Measurements from ENCODE around the gene PCDHGA5.
"Not testable (repeated sequence)": the region's sequence is repeated elsewhere in the genome, so short reads cannot be mapped to it uniquely, and the experiment has no call there.

Gene PCDHGA5

DNA sequence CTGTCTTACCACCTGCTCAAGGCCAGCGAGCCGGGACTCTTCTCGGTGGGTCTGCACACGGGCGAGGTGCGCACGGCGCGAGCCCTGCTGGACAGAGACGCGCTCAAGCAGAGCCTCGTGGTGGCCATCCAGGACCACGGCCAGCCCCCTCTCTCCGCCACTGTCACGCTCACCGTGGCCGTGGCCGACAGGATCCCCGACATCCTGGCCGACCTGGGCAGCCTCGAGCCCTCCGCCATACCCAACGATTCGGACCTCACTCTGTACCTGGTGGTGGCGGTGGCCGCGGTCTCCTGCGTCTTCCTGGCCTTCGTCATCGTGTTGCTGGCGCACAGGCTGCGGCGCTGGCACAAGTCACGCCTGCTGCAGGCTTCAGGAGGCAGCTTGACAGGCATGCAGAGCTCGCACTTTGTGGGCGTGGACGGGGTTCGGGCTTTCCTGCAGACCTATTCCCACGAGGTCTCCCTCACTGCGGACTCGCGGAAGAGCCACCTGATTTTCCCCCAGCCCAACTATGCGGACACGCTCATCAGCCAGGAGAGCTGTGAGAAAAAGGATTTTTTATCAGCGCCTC is 23.1 kb upstream of the PCDHGA5 start:
- H3K4me1 Mint-ChIP-seq; DNase-seq (ENCODE audit: low spot score in 2 of 2); H3K36me3 Mint-ChIP-seq (ENCODE audit: insufficient read depth); H3K27ac Mint-ChIP-seq (ENCODE audit: low read depth); ATAC-seq (replicated peaks; ENCODE audit: extremely low read depth, poor library complexity, severe bottlenecking); H3K4me3 Mint-ChIP-seq: not testable (repeated sequence)
- peaks cover 11% of the 10 kb centered on the region for H3K9me3 Mint-ChIP-seq
- H3K27me3 Mint-ChIP-seq, result peaks cover 91% of the 10 kb centered on the region

DNA sequence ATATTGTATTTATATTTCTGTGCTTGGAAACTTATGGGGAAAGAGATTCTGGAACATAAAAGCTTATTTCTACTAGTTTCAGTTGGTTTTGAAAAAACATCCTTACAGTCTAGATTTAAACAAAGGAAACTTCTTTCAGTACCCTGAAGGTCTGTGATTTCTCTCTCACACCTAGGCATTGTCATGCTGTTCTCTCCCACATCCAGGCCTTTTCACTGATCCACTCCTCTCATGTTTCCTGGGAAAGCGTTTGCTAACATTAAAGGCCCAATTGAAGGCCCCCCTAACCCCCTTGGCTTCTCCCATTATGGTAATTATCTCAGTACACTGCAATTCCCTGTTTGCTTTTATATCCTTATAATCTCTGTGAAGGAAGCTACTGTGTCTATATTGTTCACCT is 21.2 kb upstream of the PCDHGA5 start:
- Mint-ChIP-seq H3K4me3 (no peak overlapping the region), H3K27me3 (peaks cover 88% of the 10 kb centered on the region), H3K27ac (ENCODE audit: low read depth) (no peak overlapping the region), H3K9me3 (peaks cover 11% of the 10 kb centered on the region), H3K36me3 (ENCODE audit: insufficient read depth) (no peaks in the 10 kb centered on the region), H3K4me1 (no peaks in the 10 kb centered on the region)
- DNase-seq (ENCODE audit: low spot score in 2 of 2), result no peak
- no peak for ATAC-seq (replicated peaks; ENCODE audit: extremely low read depth, poor library complexity, severe bottlenecking)

DNA sequence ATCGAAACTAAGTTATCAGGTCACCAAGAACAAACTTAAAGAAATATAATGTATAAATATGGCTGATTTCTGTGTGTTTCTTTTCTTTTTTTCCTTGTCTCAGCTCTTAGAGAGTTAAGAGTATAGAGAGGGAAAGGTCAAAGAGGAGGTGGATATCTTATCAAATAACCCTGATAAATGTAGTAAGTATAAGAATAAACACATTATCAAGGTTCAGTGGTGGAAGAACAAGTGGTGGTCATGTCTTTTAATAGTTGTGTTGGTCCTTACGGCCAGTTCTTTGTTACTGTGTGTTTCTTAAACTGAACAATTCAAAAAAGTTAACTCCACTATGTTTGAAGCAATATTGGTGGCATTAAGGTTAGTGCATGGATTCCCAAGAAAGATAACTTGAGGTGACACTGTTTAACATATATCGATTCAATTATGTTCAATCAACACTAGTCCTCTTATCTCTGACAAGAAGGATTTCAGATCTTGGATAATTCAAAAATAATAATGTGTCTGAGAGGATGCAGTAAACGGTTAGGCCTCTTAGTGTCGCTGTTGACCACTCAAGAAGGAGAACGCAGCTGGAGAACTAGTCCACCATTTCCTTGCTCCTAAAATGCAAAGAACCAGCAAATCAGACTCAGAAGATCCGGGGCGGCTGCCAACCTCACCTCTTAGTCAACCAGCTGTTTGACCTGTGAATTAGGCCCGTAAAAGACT is 20.6 kb upstream of the PCDHGA5 start, which contains the start of gene PCDHGA3:
Gene PCDHGA3, plus strand, starts transcription at position 588 of the 711 bp plus-strand sequence. CDS start 205 bp downstream, outside the sequence.
- H3K36me3 Mint-ChIP-seq (ENCODE audit: insufficient read depth), result no peaks in the 10 kb centered on the region
- H3K9me3 Mint-ChIP-seq, result peaks cover 5% of the 10 kb centered on the region
- H3K27me3 Mint-ChIP-seq, result peaks cover 82% of the 10 kb centered on the region
- peak within 1 kb of the TSS; percentile 40 for H3K4me3 Mint-ChIP-seq
- ATAC-seq (replicated peaks; ENCODE audit: extremely low read depth, poor library complexity, severe bottlenecking) (no peak), DNase-seq (ENCODE audit: low spot score in 2 of 2) (no peak)
- no peaks in the 10 kb centered on the region for H3K4me1 Mint-ChIP-seq
- H3K27ac Mint-ChIP-seq (ENCODE audit: low read depth), result no peak within 1 kb of the TSS

DNA sequence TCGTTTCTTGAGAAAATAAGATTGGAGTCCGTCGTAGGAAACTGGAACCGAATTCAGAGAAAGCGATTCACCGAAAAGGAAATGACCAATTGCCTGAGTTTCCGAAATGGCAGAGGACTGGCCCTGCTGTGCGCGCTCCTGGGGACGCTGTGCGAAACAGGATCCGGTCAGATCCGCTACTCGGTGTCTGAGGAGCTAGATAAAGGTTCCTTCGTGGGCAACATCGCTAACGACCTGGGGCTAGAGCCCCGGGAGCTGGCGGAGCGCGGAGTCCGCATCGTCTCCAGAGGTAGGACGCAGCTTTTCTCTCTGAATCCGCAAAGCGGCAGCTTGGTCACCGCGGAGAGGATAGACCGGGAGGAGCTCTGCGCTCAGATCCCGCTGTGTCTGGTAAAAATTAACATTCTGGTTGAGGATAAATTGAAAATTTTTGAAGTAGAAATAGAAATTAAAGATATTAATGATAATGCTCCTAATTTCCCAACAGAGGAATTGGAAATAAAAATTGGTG is 20.0 kb upstream of the PCDHGA5 start:
- no peaks in the 10 kb centered on the region for H3K4me1 Mint-ChIP-seq
- peak overlapping the region; percentile 40 for H3K4me3 Mint-ChIP-seq
- peaks cover 5% of the 10 kb centered on the region for H3K9me3 Mint-ChIP-seq
- H3K27ac Mint-ChIP-seq (ENCODE audit: low read depth), result no peak overlapping the region
- H3K27me3 Mint-ChIP-seq, result peaks cover 76% of the 10 kb centered on the region
- DNase-seq (ENCODE audit: low spot score in 2 of 2), result no peak
- no peak for ATAC-seq (replicated peaks; ENCODE audit: extremely low read depth, poor library complexity, severe bottlenecking)
- no peaks in the 10 kb centered on the region for H3K36me3 Mint-ChIP-seq (ENCODE audit: insufficient read depth)

DNA sequence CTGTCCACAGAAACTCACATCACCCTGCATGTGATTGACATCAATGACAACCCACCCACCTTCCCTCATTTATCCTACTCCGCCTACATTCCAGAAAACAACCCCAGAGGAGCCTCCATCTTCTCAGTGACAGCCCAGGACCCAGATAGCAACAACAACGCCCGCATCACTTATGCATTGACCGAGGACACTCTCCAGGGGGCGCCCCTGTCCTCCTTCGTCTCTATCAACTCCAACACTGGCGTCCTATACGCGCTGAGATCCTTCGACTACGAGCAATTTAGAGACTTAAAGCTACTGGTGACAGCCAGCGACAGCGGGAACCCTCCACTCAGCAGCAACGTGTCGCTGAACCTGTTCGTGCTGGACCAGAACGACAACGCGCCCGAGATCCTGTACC is 18.6 kb upstream of the PCDHGA5 start:
- peaks cover 77% of the 10 kb centered on the region for H3K27me3 Mint-ChIP-seq

DNA sequence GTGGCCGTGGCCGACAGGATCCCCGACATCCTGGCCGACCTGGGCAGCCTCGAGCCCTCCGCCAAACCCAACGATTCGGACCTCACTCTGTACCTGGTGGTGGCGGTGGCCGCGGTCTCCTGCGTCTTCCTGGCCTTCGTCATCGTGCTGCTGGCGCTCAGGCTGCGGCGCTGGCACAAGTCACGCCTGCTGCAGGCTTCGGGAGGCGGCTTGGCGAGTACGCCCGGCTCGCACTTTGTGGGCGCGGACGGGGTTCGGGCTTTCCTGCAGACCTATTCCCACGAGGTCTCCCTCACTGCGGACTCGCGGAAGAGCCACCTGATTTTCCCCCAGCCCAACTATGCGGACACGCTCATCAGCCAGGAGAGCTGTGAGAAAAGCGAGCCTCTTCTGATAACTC is 17.9 kb upstream of the PCDHGA5 start:
- not testable (repeated sequence) for H3K9me3 Mint-ChIP-seq; H3K4me3 Mint-ChIP-seq; H3K36me3 Mint-ChIP-seq (ENCODE audit: insufficient read depth); DNase-seq (ENCODE audit: low spot score in 2 of 2); H3K27ac Mint-ChIP-seq (ENCODE audit: low read depth); H3K4me1 Mint-ChIP-seq; ATAC-seq (replicated peaks; ENCODE audit: extremely low read depth, poor library complexity, severe bottlenecking)
- peaks cover 79% of the 10 kb centered on the region for H3K27me3 Mint-ChIP-seq

More for the DNA sequence above, 18.6 kb upstream of the PCDHGA5 start:
- ATAC-seq (replicated peaks; ENCODE audit: extremely low read depth, poor library complexity, severe bottlenecking) (no peak), DNase-seq (ENCODE audit: low spot score in 2 of 2) (no peak)
- H3K27ac Mint-ChIP-seq (ENCODE audit: low read depth), result no peak overlapping the region
- no peaks in the 10 kb centered on the region for H3K36me3 Mint-ChIP-seq (ENCODE audit: insufficient read depth)
- H3K4me1 Mint-ChIP-seq, result no peaks in the 10 kb centered on the region
- no peak overlapping the region for H3K4me3 Mint-ChIP-seq
- H3K9me3 Mint-ChIP-seq, result peaks cover 5% of the 10 kb centered on the region

DNA sequence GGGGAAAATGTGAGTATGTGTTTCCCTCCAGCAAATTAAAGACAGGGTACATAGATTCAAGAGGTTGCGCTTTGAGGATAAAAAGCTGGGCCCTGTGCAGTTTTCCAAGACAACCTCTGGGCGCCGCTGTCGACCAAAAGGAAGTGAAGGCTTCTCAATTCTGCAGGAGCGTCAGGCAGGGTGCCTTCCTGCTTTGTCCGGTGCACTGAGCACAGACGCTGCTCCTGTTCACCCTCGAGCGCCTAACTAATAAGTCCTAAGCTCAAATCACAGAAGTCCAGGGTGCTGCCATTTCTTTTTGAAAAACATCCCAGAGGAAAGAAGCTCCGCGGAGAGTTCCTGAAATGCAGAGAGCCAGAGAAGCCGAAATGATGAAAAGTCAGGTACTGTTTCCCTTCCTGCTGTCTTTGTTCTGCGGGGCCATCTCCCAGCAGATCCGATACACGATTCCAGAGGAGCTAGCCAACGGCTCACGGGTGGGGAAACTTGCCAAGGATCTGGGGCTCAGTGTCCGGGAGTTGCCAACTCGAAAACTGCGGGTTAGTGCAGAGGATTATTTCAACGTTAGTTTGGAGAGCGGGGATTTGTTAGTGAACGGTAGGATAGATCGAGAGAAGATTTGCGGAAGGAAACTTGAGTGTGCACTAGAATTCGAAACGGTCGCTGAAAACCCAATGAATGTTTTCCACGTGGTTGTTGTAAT is 13.9 kb upstream of the PCDHGA5 start, which contains the start of gene PCDHGB1:
Gene PCDHGB1, plus strand, starts transcription at position 183 of the 703 bp plus-strand sequence. Its CDS starts 162 bp downstream, at position 345.
- no peak for ATAC-seq (replicated peaks; ENCODE audit: extremely low read depth, poor library complexity, severe bottlenecking)
- no peaks in the 10 kb centered on the region for H3K4me1 Mint-ChIP-seq
- H3K27me3 Mint-ChIP-seq, result peaks cover 67% of the 10 kb centered on the region
- no peak for DNase-seq (ENCODE audit: low spot score in 2 of 2)
- peak within 1 kb of the TSS; percentile 60 for H3K4me3 Mint-ChIP-seq
- no peak within 1 kb of the TSS for H3K27ac Mint-ChIP-seq (ENCODE audit: low read depth)
- peaks cover 5% of the 10 kb centered on the region for H3K9me3 Mint-ChIP-seq
- H3K36me3 Mint-ChIP-seq (ENCODE audit: insufficient read depth), result no peaks in the 10 kb centered on the region

DNA sequence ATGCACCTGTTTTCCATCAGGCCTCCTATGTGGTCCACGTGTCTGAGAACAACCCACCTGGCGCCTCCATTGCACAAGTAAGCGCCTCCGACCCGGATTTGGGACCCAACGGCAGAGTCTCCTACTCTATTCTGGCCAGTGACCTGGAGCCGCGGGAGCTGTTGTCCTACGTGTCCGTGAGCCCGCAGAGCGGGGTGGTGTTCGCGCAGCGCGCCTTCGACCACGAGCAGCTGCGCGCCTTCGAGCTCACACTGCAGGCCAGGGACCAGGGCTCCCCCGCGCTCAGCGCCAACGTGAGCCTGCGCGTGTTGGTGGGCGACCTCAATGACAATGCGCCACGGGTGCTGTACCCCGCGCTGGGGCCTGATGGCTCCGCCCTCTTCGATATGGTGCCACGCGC is 12.4 kb upstream of the PCDHGA5 start:
- no peak for ATAC-seq (replicated peaks; ENCODE audit: extremely low read depth, poor library complexity, severe bottlenecking)
- Mint-ChIP-seq H3K9me3 (peaks cover 5% of the 10 kb centered on the region), H3K27me3 (peaks cover 67% of the 10 kb centered on the region), H3K4me1 (no peaks in the 10 kb centered on the region), H3K27ac (ENCODE audit: low read depth) (no peak overlapping the region), H3K4me3 (no peak overlapping the region), H3K36me3 (ENCODE audit: insufficient read depth) (no peaks in the 10 kb centered on the region)
- no peak for DNase-seq (ENCODE audit: low spot score in 2 of 2)

DNA sequence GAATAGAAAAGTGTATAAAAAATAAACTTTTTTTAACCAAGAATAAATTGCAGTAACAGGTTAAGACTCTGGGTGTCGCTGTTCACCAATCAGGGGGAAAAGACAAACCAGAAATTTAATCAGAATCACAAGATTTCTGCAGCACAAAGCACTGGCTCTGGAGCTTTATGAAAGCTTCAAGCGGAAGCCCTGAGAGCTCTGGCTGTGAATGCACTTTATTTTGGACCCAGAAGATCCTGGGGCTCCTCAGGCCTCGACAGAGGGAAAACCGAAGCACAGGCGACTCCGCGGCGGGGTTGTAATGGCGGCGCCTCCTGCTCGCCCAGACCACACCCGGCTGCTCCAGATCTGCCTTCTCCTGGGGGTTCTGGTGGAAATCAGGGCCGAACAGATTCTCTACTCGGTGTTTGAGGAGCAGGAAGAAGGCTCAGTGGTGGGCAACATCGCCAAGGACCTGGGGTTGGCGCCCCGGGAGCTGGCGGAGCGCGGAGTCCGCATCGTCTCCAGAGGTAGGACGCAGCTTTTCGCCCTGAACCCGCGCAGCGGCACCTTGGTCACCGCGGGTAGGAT is 9.0 kb upstream of the PCDHGA5 start, which contains the start of gene PCDHGA4:
Gene PCDHGA4, plus strand, starts transcription at position 122 of the 570 bp plus-strand sequence. Its CDS starts 87 bp downstream, at position 209.
- Mint-ChIP-seq H3K4me1 (peaks cover 5% of the 10 kb centered on the region), H3K36me3 (ENCODE audit: insufficient read depth) (no peaks in the 10 kb centered on the region), H3K4me3 (peak within 1 kb of the TSS; percentile 34), H3K27ac (ENCODE audit: low read depth) (no peak within 1 kb of the TSS), H3K9me3 (peaks cover 9% of the 10 kb centered on the region), H3K27me3 (peaks cover 81% of the 10 kb centered on the region)
- no peak for ATAC-seq (replicated peaks; ENCODE audit: extremely low read depth, poor library complexity, severe bottlenecking)
- no peak for DNase-seq (ENCODE audit: low spot score in 2 of 2)

DNA sequence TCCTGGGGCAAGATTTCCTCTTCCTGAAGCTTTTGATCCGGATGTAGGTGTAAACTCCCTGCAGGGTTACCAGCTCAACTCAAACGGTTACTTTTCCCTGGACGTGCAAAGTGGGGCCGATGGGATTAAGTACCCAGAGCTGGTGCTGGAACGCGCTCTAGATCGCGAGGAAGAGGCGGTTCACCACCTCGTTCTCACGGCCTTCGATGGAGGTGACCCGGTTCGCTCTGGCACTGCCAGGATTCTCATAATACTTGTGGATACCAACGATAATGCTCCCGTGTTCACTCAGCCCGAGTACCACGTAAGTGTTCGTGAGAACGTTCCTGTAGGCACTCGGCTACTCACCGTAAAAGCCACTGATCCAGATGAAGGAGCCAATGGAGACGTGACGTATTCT is 8.3 kb upstream of the PCDHGA5 start:
- H3K4me3 Mint-ChIP-seq, result no peak overlapping the region
- DNase-seq (ENCODE audit: low spot score in 2 of 2) (no peak), ATAC-seq (replicated peaks; ENCODE audit: extremely low read depth, poor library complexity, severe bottlenecking) (no peak)
- peaks cover 78% of the 10 kb centered on the region for H3K27me3 Mint-ChIP-seq
- H3K9me3 Mint-ChIP-seq, result peaks cover 6% of the 10 kb centered on the region
- H3K27ac Mint-ChIP-seq (ENCODE audit: low read depth), result no peak overlapping the region
- peaks cover under 1% of the 10 kb centered on the region for H3K36me3 Mint-ChIP-seq (ENCODE audit: insufficient read depth)
- H3K4me1 Mint-ChIP-seq, result peaks cover 6% of the 10 kb centered on the region

DNA sequence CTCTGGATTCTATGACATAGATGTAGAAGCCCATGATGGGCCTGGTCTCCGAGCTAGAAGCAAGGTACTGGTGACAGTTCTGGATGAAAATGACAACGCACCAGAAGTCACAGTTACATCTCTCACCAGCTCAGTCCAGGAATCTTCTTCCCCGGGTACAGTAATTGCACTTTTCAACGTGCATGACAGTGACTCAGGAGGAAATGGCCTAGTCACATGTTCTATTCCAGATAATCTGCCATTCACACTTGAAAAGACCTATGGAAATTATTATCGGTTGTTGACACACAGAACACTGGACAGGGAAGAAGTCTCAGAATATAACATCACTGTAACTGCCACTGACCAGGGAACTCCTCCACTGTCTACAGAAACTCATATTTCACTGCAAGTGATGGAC is 7.8 kb upstream of the PCDHGA5 start:
- ATAC-seq (replicated peaks; ENCODE audit: extremely low read depth, poor library complexity, severe bottlenecking), result no peak
- Mint-ChIP-seq H3K27ac (ENCODE audit: low read depth) (no peak overlapping the region), H3K4me3 (no peak overlapping the region), H3K27me3 (peaks cover 78% of the 10 kb centered on the region), H3K9me3 (peaks cover 6% of the 10 kb centered on the region), H3K36me3 (ENCODE audit: insufficient read depth) (peaks cover 3% of the 10 kb centered on the region), H3K4me1 (peaks cover 6% of the 10 kb centered on the region)
- DNase-seq (ENCODE audit: low spot score in 2 of 2), result no peak

DNA sequence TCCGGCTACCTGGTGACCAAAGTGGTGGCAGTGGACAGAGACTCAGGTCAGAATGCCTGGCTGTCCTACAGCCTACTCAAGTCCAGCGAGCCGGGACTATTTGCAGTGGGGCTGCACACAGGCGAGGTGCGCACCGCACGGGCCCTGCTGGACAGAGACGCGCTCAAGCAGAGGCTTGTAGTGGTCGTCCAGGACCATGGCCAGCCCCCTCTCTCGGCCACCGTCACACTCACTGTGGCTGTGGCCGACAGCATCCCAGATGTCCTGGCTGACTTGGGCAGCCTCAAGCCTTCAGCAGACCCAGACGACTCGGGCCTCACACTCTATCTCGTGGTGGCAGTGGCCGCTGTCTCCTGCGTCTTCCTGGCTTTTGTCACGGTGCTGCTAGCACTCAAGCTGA is 7.0 kb upstream of the PCDHGA5 start:
- DNase-seq (ENCODE audit: low spot score in 2 of 2), result no peak
- H3K4me3 Mint-ChIP-seq, result no peak overlapping the region
- H3K4me1 Mint-ChIP-seq, result peaks cover 6% of the 10 kb centered on the region
- peaks cover 6% of the 10 kb centered on the region for H3K9me3 Mint-ChIP-seq
- no peak overlapping the region for H3K27ac Mint-ChIP-seq (ENCODE audit: low read depth)
- no peak for ATAC-seq (replicated peaks; ENCODE audit: extremely low read depth, poor library complexity, severe bottlenecking)
- H3K36me3 Mint-ChIP-seq (ENCODE audit: insufficient read depth), result peaks cover 5% of the 10 kb centered on the region
- H3K27me3 Mint-ChIP-seq, result peaks cover 84% of the 10 kb centered on the region

Data from central memory CD8-positive, alpha-beta T cell (primary cell).